CMK (cell line): ENCODE data around the gene MRPS17.
"Not testable (repeated sequence)": the region's sequence is repeated elsewhere in the genome, so short reads cannot be mapped to it uniquely, and the experiment has no call there.

ENCODE experiments used
- DNase-seq: peaks from one replicate; pipeline ENCODE4 v3.0.0-alpha.2; 2010; ENCODE audit warnings: low read depth

The MRPS17 gene

GRCh38 chr7:55951637-55952351 lies at the start of gene MRPS17:
Gene MRPS17 (plus strand): TSS chr7:55951877. CDS start chr7:55953196, 1,319 bp downstream.
- peak; percentile 54 for DNase-seq

DNA sequence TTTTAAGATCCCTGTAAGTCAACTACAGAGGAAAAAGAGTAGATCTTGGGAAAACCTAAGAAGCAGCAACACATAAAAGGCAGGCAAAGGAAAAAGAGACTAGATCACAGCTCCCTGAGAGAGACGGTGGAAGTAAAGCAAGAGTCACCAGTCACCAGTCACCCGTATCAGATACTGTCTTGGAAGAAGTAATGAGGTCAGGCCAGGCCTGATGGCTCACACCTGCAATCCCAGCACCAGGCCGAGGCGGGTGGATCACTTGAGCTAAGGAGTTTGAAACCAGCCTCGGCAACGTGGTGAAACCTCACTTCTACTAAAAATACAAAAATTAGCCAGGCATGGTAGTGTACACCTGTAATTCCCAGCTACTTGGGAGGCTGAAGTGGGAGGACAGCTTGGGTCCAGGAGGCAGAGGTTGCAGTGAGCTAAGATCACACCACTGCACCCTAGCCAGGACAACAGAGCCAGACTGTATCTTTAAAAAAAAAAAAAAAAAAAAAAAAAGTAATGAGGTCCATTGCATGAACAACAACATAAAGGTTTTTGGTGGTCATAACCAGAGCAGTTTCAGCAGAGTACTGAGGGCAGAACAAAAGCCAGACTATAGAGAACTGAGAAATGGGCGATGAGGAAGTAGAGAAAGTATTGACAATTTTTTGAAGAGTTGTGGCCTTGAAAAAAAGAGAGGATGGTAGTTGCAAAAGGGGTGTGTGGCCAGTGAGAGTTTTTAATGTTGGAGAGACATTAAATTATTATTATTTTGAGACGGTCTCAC lies 47.5 kb upstream of the MRPS17 start:
- DNase-seq: no peak

GRCh38 chr7:55912748-55913158 lies 38.9 kb upstream of the MRPS17 start:
- DNase-seq: no peak

DNA sequence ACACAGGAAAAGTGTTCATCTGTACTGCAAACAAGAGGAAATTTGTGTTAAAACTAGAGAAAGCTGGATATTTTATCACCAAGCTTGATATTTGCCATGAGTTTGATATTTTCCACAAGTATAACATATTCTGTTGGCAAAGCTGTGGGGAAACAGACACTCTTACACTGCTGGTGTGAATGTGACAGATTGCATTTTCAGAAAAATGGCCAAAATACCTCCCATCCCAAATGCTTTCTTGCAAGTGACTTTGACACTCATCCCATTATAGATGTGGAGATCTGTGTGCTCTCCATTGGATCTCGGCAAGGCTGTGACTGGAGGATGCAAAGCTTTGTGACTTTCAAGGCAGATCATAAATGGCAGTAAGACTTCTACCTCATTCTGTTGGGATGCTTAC lies 33.9 kb upstream of the MRPS17 start:
- DNase-seq: no peak

DNA sequence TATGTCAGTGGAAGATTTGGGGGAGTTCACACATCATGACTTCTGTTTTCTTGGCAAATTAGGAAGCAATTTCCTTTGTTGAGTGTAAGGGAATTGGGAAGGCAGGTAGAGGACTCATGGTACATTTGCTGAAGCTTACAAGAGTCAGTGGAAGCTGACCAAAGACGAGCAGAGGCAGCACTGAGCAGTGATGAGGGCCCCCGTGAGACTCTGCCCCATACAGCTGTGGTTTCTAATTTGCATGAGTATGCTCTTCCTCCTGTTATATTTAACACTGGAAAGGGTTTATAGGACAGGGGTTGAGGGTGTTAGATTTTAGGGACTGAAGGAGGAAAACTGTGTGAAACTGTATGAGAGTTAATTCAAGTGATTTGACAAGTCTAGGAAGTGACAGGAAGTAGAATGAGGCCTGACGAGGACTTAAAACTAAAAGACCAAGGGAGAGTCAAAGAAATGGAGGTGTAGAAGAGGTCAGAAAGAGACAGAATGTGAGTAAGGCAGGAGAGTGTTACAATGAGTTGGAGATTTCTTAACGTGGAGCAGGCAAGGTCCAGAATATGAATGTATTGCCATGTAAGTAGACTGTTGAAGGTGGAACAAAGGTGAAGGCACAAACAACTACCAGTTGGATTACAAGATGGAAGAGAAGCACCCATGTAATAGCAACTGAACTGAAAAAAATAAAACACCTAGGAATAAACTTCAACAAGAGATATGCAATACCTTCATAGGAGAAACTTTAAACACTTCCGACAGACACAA lies 23.5 kb upstream of the MRPS17 start:
- no peak for DNase-seq

DNA sequence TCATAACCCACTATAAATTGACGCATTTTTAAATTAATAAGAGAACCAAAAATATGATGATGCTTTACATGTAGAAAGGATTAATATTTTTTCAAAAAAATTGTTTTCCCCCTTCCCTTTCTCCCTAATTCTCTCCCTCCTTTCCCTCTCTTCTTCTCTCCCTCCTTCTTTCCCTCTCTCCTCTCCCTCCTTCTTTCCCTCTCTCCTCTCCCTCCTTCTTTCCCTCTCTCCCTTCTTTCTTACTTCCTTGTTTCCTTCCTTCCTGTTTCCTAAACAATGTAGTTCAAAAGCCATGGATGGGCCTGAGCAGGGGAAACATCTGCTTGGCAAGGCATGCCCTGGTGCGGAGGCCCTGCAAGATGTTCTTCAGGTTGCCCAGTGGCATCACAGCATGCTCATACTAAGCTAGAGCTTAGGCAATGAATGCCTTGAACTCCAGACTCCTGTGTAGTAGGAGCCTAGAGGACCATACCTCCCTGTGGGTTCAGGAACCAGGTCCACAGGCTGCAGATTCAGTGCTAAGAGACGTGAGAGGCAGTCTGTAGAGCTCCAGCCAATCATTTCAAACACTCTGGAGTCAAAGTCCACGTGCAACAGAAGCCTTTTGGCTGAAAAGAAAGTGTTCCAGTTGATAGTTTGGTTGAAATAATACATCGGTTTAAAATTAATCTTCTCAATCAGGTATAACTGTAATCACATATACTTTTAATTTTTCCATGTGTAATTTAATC lies 20.1 kb upstream of the MRPS17 start:
- DNase-seq: no peak

GRCh38 chr7:55939514-55940123 lies 12.1 kb upstream of the MRPS17 start:
- no peak for DNase-seq

- DNase-seq: no peak
Measured at GRCh38 chr7:55946545-55946944, 5.1 kb upstream of the MRPS17 start.

DNA sequence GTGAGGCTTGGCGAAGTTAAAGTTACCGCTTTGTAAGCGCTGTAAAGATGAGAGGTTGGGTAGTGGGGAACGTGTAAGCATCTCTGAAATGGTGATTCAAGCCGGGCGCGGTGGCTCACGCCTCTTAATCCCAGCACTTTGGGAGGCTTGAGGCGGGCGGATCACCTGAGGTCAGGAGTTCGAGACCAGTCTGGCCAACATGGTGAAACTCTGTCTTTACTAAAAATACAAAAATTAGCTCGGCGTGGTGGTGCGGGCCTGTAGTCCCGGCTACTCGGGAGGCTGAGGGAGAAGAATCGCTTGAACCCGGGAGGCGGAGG lies 635 bp downstream of the MRPS17 start:
- DNase-seq: not testable (repeated sequence)

- DNase-seq: no peak
Measured at GRCh38 chr7:55953707-55954475, 2.2 kb downstream of the MRPS17 start.

- no peak for DNase-seq
Measured at GRCh38 chr7:55957190-55957589, 5.5 kb downstream of the MRPS17 start.

- no peak for DNase-seq
Measured at GRCh38 chr7:55962014-55962413, 10.3 kb downstream of the MRPS17 start.

- DNase-seq: no peak
Measured at GRCh38 chr7:55963584-55964168, 12.0 kb downstream of the MRPS17 start.

DNA sequence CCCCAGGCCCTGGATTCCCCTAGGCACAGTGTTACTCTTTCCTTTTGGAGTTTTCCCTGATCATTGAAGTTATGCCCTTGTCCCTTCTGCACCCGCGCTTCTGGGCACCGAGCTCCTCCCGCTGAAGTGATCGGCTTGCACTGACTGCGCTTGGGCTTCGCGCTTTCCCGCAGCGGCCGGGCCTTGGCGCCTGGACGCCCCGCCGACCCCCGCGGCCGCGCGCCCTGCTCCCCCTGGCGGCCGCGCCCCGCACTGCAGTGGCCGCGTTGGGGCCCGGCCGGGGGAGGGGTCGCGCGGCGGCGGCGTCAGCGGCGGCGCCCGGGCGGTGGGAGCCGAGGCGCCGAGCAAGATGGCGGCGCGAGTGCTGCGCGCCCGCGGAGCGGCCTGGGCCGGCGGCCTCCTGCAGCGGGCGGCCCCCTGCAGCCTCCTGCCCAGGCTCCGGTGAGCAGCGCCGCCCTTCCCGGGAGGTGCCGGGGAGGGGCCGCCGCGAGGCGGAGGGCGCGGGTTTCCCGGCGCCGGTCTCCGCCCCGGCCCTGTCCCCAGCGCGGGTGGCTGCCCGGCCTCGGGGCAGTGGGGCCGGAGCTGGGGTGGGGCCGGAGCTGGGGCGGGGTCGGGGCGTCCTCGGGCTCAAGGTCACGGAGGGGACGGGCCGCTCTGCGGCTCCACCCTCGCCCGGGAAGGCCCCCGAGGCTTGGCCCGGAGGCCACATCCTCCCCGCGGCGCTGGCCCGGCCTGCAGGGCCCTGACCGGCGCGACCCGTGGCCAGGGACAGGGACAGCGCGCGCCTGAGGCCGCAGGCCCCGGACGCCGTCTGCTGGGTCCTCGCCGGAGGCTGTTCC lies 12.8 kb downstream of the MRPS17 start, which contains the start of gene NIPSNAP2:
Gene NIPSNAP2 (plus strand): TSS at position 325 of the 839 bp plus-strand sequence. CDS start 25 bp downstream, at position 350.
- DNase-seq: peak; percentile 24

DNA sequence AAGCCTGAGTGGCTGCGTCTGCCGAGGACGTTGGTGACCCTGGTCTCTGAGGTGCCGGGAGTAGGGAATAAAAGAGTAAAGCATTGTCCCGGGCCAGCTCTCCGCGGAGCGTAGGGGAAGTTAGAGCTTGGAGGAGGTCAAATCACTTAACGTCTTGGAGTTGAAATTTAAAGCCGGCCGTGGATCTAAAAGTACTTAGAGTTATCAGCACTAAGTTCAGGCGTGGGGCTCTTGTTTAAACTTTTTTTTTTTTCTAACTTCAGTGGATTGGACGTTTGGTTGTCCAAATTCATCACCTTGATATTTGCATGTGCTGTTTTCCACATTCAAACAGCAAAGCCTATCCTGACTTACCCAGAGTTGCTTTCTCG lies 13.4 kb downstream of the MRPS17 start:
- DNase-seq: no peak

GRCh38 chr7:55965805-55966421 lies 14.2 kb downstream of the MRPS17 start:
- DNase-seq: no peak

DNA sequence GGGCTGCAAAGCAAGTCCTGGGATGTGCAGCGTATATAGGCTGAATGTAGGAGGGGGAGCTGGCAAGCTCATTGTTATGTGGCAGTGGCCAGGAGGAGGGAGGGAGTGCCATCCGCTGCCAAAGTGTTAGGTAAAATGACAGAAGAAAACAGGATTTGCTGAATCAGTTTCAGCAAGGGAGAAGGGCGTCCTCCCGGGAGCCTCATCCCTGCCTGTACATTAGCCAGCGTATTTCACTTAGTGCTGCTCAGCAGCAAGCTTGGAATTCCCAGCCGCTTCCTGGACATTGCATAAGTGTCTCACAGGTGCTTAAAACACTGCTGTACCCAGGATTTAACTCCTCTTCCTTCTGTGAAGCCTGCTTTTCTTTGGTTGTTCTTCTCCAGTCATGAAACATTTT lies 15.2 kb downstream of the MRPS17 start:
- no peak for DNase-seq

DNA sequence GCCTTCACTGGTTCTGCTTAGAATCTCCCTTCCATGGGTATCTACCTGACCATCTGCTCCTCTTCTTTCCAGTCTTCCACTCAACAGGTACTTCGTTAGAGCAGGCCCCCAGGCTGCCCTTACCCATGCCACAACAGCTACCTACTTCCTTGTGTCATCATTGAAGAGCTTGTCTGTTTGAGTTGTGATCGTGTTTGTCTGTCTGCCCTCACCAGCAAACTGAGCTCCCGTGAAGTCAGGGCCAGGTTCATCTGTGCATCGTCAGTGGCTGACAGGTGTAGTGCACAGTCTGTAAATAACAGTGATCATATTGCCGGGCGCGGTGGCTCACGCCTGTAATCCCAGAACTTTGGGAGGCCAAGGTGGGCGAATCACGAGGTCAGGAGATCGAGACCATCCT lies 17.7 kb downstream of the MRPS17 start:
- DNase-seq: no peak

GRCh38 chr7:55970561-55970960 lies 18.9 kb downstream of the MRPS17 start:
- DNase-seq: no peak
